Right lobe of liver (tissue), 6 donors: ENCODE data around the gene ZFPL1. TPM values are rescaled to one million over a fixed set of nuclear protein-coding genes. Genes with fewer than 3 reads are reported as not detected.
A peak's percentile ranks its signal among the peaks of the same experiment; 100 is the strongest.

Experiments used
- ATAC-seq, 4 donors: fragments of 200-7000 bp; cut with Tn5 transposase; one replicate each; pipeline ENCODE4 v1.9.1; 2020; ENCODE audit warnings: mild to moderate bottlenecking in 4 of 4, moderate library complexity in 4 of 4
- DNase-seq, 3 donors: peaks; one replicate each; pipeline ENCODE4 v3.0.0-alpha.2; 2020
- H3K27ac ChIP-seq, 3 donors: fragments of 200-600 bp; one replicate each; pipeline ENCODE4 v1.8.0; 2022
- H3K27me3 ChIP-seq, 2 donors: fragments of 200-600 bp; one replicate each; pipeline ENCODE4 v1.8.0; 2022
- H3K36me3 ChIP-seq, 4 donors: fragments of 200-600 bp; sonication (generic) in 1 of 4; one replicate each; pipeline versions ENCODE4 v1.5.1 to v1.8.0; 2017 to 2022; ENCODE audit warnings: control low read depth in 1 of 4
- H3K4me1 ChIP-seq, 4 donors: fragments of 200-600 bp; sonication (generic) in 1 of 4; one replicate each; pipeline versions ENCODE4 v1.5.1 to v1.8.0; 2017 to 2022; ENCODE audit warnings: control low read depth in 1 of 4
- H3K4me3 ChIP-seq, 3 donors: fragments of 200-600 bp; one replicate each; pipeline ENCODE4 v1.8.0; 2022
- H3K9me3 ChIP-seq, 4 donors: fragments of 200-600 bp; sonication (generic) in 1 of 4; one replicate each; pipeline versions ENCODE4 v1.5.1 to v1.8.0; 2017 to 2022; ENCODE audit warnings: control low read depth in 1 of 4
- POLR2A ChIP-seq: fragments of 450-650 bp; IDR thresholded peaks from one replicate; pipeline ENCODE4 v1.6.1; 2017; ENCODE audit warnings: antibody characterized with exemption, mild to moderate bottlenecking
- WGBS: methylation state at CpG from one replicate; pipeline ENCODE4 v1.1.6; 2018; ENCODE audit warnings: low coverage, low lambda C conversion rate; ENCODE audit not compliant: insufficient coverage; ENCODE audit errors: missing lambda C conversion rate; 5-methylcytosine and 5-hydroxymethylcytosine counted together
- intact Hi-C, 2 donors: fragments of 100-400 bp; cut with DNase I; formaldehyde crosslinking; loops; one replicate each; pipeline versions ENCODE4 v1.11.2 to v1.14.1; 2022
- total RNA-seq, 6 experiments: library from RNA; depleted of rRNA in 2 of 6; stranded (reverse); fragments of >200 nt in 2 of 6; fragmentation: NEBNext Ultra II Directional in 3 of 6; extraction: Animal tissue kit (Norgen Biotek cat#: 25700) in 3 of 6; gene quantifications; one replicate each; pipeline versions ENCODE4 v1.1.0 to v1.2.4, GENCODE V29; 2016 to 2023
- TF ChIP-seq, protein P1 (sequence below), 4 donors: fragments of 200-600 bp in 3 of 4; fragments of 450-650 bp in 1 of 4; IDR thresholded peaks; one replicate each; pipeline versions ENCODE4 v1.5.1 to v1.8.0; 2016 to 2022; ENCODE audit warnings: antibody characterized with exemption in 4 of 4, mild to moderate bottlenecking in 2 of 4
- donor health status: DM: no; HTN: yes; CAD: no.
- donor health status: DM: no; HTN: no; CAD: no.
- donor health status: DM: no; HTN: no; CAD: no.
- donor health status: DM: no; HTN: yes; CAD: no.
- donor health status: DM: no; HTN: yes; CAD: no.

ZFPL1 gene
- total RNA-seq, 6 experiments from 2014 or later: 15.4 to 22.4 (median 18.0) TPM

DNA sequence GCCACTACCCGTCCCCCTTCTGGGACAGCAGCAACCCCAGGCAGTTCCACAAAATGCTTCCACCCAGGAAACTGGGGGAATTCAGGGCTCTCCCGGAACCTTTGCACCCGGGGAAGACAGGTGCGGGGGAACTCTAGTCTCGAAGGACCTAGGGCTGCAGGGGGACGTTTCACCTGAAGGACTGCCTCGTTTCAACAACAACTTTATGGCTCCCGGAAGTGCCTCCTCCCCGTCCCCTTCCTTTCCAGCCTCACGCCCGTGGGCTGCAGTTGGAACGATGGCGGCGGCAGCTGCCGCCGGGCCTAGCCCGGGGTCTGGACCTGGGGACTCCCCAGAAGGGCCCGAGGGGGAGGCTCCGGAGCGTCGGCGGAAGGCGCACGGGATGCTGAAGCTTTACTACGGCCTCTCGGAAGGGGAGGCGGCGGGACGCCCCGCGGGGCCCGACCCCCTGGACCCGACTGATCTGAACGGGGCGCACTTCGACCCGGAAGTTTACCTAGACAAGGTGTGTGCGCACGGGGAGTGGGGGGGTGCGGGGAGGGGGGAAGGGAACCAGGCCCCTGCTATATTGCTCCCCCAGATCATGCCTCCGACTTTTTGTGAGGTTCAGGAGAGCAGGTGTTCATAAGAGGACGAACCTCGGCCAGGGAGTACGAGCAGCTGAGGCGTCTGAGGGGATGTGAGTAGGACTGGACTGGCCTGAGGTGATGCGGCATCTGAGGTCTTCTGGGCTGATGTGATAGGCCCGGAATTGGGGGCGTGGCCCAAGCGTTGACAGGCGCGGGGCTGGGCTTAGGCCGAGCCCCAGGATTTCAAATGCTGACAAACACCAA is 12.2 kb downstream of the ZFPL1 start, which contains the start of gene VPS51:
Gene VPS51, plus strand, starts transcription at position 241 of the 833 bp plus-strand sequence. Its CDS starts 37 bp downstream, at position 278.
- peak; percentile 89 to 93 (median 93) for DNase-seq
- Histone ChIP-seq H3K36me3 (peaks cover 0 to 7% (median 0%) of the 10 kb centered on the region in 4 donors), H3K27me3 (no peaks in the 10 kb centered on the region), H3K4me3 (peak within 1 kb of the TSS; percentile 84 to 97 (median 89)), H3K27ac (peak within 1 kb of the TSS; percentile 78 to 91 (median 88)), H3K9me3 (no peaks in the 10 kb centered on the region), H3K4me1 (peaks cover 0 to 22% (median 8%) of the 10 kb centered on the region in 4 donors)
- WGBS: 0% methylated on average over 9 of the region's 52 CpGs
- peak; percentile 91 to 95 (median 94) for ATAC-seq
- TF ChIP-seq POLR2A: peak; percentile 87
- TF ChIP-seq, protein P1, sequence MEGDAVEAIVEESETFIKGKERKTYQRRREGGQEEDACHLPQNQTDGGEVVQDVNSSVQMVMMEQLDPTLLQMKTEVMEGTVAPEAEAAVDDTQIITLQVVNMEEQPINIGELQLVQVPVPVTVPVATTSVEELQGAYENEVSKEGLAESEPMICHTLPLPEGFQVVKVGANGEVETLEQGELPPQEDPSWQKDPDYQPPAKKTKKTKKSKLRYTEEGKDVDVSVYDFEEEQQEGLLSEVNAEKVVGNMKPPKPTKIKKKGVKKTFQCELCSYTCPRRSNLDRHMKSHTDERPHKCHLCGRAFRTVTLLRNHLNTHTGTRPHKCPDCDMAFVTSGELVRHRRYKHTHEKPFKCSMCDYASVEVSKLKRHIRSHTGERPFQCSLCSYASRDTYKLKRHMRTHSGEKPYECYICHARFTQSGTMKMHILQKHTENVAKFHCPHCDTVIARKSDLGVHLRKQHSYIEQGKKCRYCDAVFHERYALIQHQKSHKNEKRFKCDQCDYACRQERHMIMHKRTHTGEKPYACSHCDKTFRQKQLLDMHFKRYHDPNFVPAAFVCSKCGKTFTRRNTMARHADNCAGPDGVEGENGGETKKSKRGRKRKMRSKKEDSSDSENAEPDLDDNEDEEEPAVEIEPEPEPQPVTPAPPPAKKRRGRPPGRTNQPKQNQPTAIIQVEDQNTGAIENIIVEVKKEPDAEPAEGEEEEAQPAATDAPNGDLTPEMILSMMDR (IDR thresholded peaks at IDR 0.05): peak in 1 of 4 donors; percentile 19
- intact Hi-C loops: no loop called here

DNA sequence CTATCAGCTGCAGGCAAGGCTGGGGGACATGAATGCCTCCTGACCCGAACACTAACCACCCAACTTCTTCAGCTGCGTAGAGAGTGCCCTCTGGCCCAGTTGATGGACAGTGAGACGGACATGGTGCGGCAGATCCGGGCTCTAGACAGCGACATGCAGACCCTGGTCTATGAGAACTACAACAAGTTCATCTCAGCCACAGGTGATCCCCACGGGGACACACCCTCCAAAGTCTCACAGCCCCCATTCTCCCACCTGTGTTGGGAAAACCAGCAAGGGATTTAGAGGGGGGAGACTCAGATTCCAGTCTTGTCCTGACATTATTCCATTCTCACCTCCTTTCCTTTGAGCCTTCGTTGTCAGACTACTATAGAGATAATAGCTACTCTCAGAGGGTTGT is 12.9 kb downstream of the ZFPL1 start:
- TF ChIP-seq, protein P1 (IDR thresholded peaks at IDR 0.05): no peak
- no peak for TF ChIP-seq POLR2A
- intact Hi-C loops: no loop called here
- Histone ChIP-seq H3K4me3 (peak overlapping the region; percentile 84 to 97 (median 89)), H3K27me3 (no peaks in the 10 kb centered on the region), H3K9me3 (no peaks in the 10 kb centered on the region), H3K36me3 (peaks cover 0 to 7% (median 0%) of the 10 kb centered on the region in 4 donors), H3K27ac (peak overlapping the region; percentile 78 to 91 (median 88)), H3K4me1 (peaks cover 0 to 29% (median 11%) of the 10 kb centered on the region in 4 donors)
- DNase-seq: no peak
- WGBS: 21% methylated on average over 4 of the region's 8 CpGs
- no peak for ATAC-seq

DNA sequence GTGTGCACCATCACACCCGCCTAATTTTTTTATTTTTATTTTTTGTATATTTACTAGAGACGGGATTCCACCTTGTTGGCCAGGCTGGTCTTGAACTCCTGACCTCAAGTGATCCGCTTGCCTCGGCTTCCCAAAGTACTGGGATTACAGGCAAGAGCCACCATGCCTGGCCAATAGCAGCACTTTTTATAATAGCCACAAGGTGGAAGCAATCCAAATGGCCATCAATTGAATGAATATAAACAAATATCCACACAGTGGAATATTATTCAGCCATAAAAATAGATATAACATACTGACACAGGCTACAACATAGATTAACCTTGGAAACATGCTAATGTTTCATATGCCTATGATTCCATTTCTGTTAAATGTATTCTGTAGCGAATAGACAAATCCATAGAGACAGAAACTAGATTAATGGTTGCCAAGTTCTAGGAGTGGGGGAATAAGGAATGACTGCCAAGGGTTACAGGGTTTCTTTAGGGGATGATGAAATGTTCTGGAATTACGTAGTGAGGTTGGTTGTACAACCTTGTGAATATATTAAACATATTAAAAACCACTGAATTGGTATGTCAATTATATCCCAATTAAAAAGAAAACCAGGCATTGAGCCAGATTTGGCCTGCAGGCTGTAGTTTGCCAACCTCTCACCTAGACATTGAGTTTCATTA is 16.8 kb downstream of the ZFPL1 start:
- H3K27ac ChIP-seq: peak overlapping the region in 2 of 3 donors; percentile 59 to 81
- intact Hi-C loops: loop anchor here in 1 of 2 donors (10.0 kb wide), 1 partner anchor 66 kb away; no protein-coding TSS in a partner anchor
- ATAC-seq: no peak

More for the DNA sequence above, 16.8 kb downstream of the ZFPL1 start:
- Histone ChIP-seq H3K9me3 (no peaks in the 10 kb centered on the region), H3K4me1 (peaks cover 0 to 53% (median 24%) of the 10 kb centered on the region in 4 donors), H3K4me3 (no peak overlapping the region), H3K27me3 (no peaks in the 10 kb centered on the region), H3K36me3 (peaks cover 0 to 7% (median 0%) of the 10 kb centered on the region in 4 donors)
- TF ChIP-seq, protein P1 (IDR thresholded peaks at IDR 0.05): no peak
- TF ChIP-seq POLR2A: no peak
- 68% methylated on average over 6 of the region's 6 CpGs for WGBS
- DNase-seq: no peak
